Skeletal muscle tissue (tissue), 4 donors: ENCODE data around the gene EIF4E. TPM values are rescaled to one million over a fixed set of nuclear protein-coding genes. Genes with fewer than 3 reads are reported as not detected.
"Not testable (repeated sequence)": the region's sequence is repeated elsewhere in the genome, so short reads cannot be mapped to it uniquely, and the experiment has no call there.

Experiments
- H3K27ac ChIP-seq: one replicate; pipeline ENCODE4 v1.7.0; 2013; ENCODE audit warnings: mild to moderate bottlenecking, low read depth, low read length, inconsistent platforms
- H3K27me3 ChIP-seq, 3 donors: one replicate each; pipeline ENCODE4 v1.7.0; 2013; ENCODE audit warnings: low read length in 3 of 3; ENCODE audit not compliant: control insufficient read depth in 3 of 3, insufficient read depth in 3 of 3
- H3K36me3 ChIP-seq, 3 donors: one replicate each; pipeline ENCODE4 v1.7.0; 2013; ENCODE audit warnings: low read length in 3 of 3; ENCODE audit not compliant: control insufficient read depth in 3 of 3, insufficient read depth in 3 of 3
- H3K4me1 ChIP-seq, 3 donors: one replicate each; pipeline ENCODE4 v1.7.0; 2013; ENCODE audit warnings: low read length in 3 of 3, mild to moderate bottlenecking in 3 of 3; ENCODE audit not compliant: control insufficient read depth in 3 of 3, insufficient read depth in 3 of 3
- H3K4me3 ChIP-seq, 3 donors: one replicate each; pipeline ENCODE4 v1.7.0; 2013; ENCODE audit warnings: low read length in 3 of 3
- H3K9ac ChIP-seq, 3 donors: one replicate each; pipeline ENCODE4 v1.7.0; 2013; ENCODE audit warnings: low read length in 3 of 3, mild to moderate bottlenecking in 3 of 3, moderate library complexity in 2 of 3, low read depth in 1 of 3
- H3K9me3 ChIP-seq, 3 donors: one replicate each; pipeline ENCODE4 v1.7.0; 2013; ENCODE audit warnings: low read length in 3 of 3; ENCODE audit not compliant: control insufficient read depth in 3 of 3
- total RNA-seq: library from RNA; depleted of rRNA; stranded (reverse); fragments of >200 nt; gene quantifications from one replicate; pipeline ENCODE4 v1.2.3, GENCODE V29; 2014
- donor health status: Osteomylitis.

Gene EIF4E
- total RNA-seq, 1 donor from 2014 or later = 61.6 TPM

DNA sequence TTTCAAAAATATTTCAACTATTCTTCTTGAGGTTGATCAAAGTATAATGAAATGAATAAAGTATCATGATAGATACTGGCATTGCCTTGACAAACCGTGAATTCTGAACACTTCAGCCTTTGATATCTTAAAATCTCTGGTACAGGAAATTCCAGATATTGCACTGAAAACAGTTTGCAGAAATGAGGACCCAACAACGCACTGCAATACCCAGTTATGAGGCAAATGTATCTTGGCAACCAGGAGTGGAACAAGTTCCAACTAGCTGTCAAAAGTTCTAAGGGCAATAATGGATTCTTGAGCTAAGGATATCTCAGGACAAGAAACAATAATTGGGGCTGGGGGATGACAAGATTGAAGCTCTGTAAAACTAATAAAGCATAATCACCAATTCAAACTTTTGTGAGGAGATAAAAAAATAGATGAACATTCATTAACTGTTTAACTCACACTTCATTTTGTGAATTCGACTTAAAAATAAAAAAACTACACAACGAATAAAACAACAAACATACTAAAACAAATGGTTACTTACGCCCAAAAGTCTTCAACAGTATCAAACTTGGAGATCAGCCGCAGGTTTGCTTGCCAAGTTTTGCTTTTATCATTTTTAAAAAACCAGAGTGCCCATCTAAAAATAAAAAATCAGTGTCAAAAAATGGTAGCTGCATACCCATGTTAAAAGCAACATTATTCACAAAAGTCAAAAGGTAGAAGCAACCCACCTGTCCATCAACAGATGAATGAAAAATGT is 38.1 kb downstream of the EIF4E start:
- Histone ChIP-seq H3K4me3 (no peak overlapping the region), H3K9me3 (no peaks in the 10 kb centered on the region), H3K4me1 (no peaks in the 10 kb centered on the region), H3K36me3 (peaks cover 8 to 18% (median 8%) of the 10 kb centered on the region in 3 donors), H3K27me3 (no peaks in the 10 kb centered on the region), H3K9ac (no peak overlapping the region), H3K27ac (no peak overlapping the region)

DNA sequence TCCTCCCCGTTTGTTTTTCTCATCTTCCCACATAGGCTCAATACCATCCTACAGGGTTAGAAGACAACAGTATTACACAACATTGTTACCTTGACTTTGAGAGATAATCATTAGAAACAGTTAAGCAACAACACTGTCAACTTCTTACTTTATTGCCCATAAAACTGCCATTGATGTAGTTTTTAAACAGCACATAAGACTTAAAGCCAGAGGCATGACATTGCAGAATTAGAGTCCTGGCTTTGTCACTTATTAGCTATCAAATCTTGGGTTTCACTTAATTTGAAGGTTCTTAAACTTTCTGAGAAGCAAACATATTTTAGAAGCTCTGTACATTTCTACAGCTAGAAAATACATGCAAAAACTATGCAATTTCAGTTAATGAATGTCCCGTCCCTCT is 41.8 kb downstream of the EIF4E start:
- H3K4me1 ChIP-seq = no peaks in the 10 kb centered on the region
- no peak overlapping the region for H3K9ac ChIP-seq
- no peak overlapping the region for H3K4me3 ChIP-seq
- no peaks in the 10 kb centered on the region for H3K27me3 ChIP-seq
- no peak overlapping the region for H3K27ac ChIP-seq
- H3K9me3 ChIP-seq = no peaks in the 10 kb centered on the region
- H3K36me3 ChIP-seq = peaks cover 14 to 29% (median 15%) of the 10 kb centered on the region in 3 donors

DNA sequence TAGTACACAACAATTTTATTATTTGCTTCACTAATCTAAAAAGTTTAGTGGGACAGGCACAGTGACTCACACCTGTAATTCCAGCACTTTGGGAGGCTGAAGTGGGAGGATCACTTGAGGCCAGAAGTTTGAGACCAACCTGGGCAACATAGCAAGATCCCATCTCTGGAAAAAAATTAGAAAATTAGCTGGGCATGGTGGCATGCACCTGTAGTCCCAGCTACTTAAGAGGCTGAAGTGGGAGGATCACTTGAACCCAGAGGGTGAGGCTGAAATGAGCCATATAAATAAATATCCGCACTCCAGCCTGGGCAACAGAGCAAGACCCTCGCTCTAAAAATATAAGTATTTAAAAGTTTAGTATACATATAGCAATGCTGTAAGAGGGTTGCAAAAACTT is 42.6 kb downstream of the EIF4E start:
- not testable (repeated sequence) for H3K9me3 ChIP-seq, H3K4me1 ChIP-seq, H3K27me3 ChIP-seq, H3K9ac ChIP-seq, H3K27ac ChIP-seq, H3K4me3 ChIP-seq
- H3K36me3 ChIP-seq = peaks cover 14 to 29% (median 15%) of the 10 kb centered on the region in 3 donors

DNA sequence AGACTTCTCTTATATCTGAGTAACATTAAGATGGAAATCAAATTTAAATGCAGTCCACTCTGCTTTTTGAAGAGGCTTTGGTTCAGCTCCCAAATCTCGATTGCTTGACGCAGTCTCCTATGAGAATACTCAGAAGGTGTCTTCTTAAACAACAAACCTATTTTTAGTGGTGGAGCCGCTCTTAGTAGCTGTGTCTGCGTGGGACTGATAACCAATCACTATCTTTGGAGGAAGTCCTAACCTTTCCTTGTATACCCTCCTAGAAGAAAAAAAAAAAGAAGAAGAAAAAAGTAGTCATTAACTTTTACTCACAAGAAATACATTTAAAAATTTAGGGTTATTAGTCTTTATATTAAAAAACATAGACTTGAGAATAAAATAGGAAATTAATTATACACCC is 48.0 kb downstream of the EIF4E start:
- H3K27ac ChIP-seq, H3K4me3 ChIP-seq, H3K4me1 ChIP-seq, H3K27me3 ChIP-seq, H3K9ac ChIP-seq, H3K9me3 ChIP-seq: not testable (repeated sequence)
- peaks cover 6 to 10% (median 9%) of the 10 kb centered on the region in 3 donors for H3K36me3 ChIP-seq

DNA sequence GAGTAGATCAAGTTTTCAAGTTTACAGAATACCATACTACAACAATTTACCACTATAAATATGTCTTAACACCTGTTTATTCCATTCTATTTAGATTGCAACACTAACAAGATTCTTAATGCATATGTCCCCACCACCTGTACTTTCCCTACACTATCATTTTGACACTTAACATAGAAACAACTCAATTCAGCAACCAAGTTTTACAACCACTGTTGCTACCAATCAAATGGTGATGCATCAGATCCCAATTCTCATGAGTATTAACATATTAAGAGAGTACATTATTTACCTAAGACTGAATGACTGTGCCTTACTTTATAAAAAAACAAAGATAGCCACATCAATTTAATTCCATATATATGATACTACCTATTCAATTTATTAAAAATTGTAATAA is 49.4 kb downstream of the EIF4E start:
- Histone ChIP-seq H3K4me1 (no peaks in the 10 kb centered on the region), H3K9me3 (no peaks in the 10 kb centered on the region), H3K4me3 (no peak overlapping the region), H3K9ac (no peak overlapping the region), H3K27ac (no peak overlapping the region), H3K36me3 (peaks cover 0 to 4% (median 3%) of the 10 kb centered on the region in 3 donors), H3K27me3 (no peaks in the 10 kb centered on the region)

GRCh38 chr4:98873059-98873458 is 55.9 kb downstream of the EIF4E start:
- H3K9me3 ChIP-seq = no peaks in the 10 kb centered on the region

GRCh38 chr4:98872120-98872906 is 56.6 kb downstream of the EIF4E start:
- not testable (repeated sequence) for H3K4me3 ChIP-seq, H3K4me1 ChIP-seq, H3K27me3 ChIP-seq, H3K27ac ChIP-seq, H3K36me3 ChIP-seq, H3K9ac ChIP-seq, H3K9me3 ChIP-seq

More at GRCh38 chr4:98873059-98873458, 55.9 kb downstream of the EIF4E start:
- Histone ChIP-seq H3K27ac (no peak overlapping the region), H3K4me1 (no peaks in the 10 kb centered on the region), H3K36me3 (no peaks in the 10 kb centered on the region), H3K27me3 (no peaks in the 10 kb centered on the region), H3K9ac (no peak overlapping the region), H3K4me3 (no peak overlapping the region)

DNA sequence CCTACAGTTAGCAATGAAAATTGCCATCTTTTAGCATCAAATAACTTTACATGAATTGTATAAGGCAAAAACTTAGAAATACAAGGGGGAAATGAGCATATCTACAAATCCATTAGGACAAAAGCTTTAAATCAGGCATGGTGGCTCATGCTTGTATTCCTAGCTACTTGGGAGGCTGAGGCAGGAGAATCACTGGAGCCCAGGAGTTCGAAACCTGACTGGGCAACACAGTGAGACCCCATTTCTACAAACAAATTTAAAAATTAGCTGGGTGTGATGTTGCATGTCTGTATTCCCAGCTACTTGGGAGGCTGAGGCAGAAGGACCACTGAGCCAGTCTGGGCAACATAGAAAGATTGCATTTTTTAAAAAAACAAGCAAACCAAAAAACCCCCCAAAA is 61.3 kb downstream of the EIF4E start:
- H3K9ac ChIP-seq = no peak overlapping the region
- H3K4me3 ChIP-seq = no peak overlapping the region
- no peaks in the 10 kb centered on the region for H3K36me3 ChIP-seq
- H3K27ac ChIP-seq = no peak overlapping the region
- no peaks in the 10 kb centered on the region for H3K4me1 ChIP-seq
- no peaks in the 10 kb centered on the region for H3K9me3 ChIP-seq
- H3K27me3 ChIP-seq = no peaks in the 10 kb centered on the region

DNA sequence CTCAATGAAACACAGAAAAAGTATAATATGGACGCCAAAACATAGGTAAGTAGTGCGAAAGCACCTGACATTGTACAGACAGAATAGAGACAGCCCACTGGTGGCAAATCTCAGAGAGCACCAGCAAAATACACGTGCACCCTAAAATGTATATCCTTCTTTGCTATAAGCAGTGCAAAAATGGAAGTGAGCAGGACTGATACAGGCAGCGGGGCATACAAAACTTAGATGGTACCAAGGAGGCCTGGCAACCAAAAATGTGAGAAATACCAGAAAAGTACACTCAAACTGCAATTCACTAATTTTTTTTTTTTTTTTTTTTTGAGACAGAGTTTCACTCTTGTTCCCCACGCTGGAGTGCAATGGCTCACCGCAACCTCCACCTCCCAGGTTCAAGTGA is 63.9 kb downstream of the EIF4E start:
- Histone ChIP-seq H3K4me1 (no peaks in the 10 kb centered on the region), H3K9me3 (no peaks in the 10 kb centered on the region), H3K9ac (no peak overlapping the region), H3K27ac (no peak overlapping the region), H3K4me3 (no peak overlapping the region), H3K27me3 (no peaks in the 10 kb centered on the region), H3K36me3 (no peaks in the 10 kb centered on the region)

- no peak overlapping the region for H3K9ac ChIP-seq
- H3K4me3 ChIP-seq = no peak overlapping the region
- no peaks in the 10 kb centered on the region for H3K36me3 ChIP-seq
- no peak overlapping the region for H3K27ac ChIP-seq
- H3K4me1 ChIP-seq = no peaks in the 10 kb centered on the region
- no peaks in the 10 kb centered on the region for H3K27me3 ChIP-seq
- H3K9me3 ChIP-seq = no peaks in the 10 kb centered on the region
Observed at GRCh38 chr4:98864560-98864959, 64.4 kb downstream of the EIF4E start.
